A549 (cell line): ENCODE measurements around the gene ARHGEF28. TPM values are rescaled to one million over a fixed set of nuclear protein-coding genes. Genes with fewer than 3 reads are reported as not detected.

Experiments
- CBX8 ChIP-seq: fragments of 200-600 bp; sonication (generic); IDR thresholded peaks from 2 replicates; pipeline ENCODE4 v1.6.1; 2016
- CEBPB ChIP-seq, 2 experiments: fragments of >200 bp in 1 of 2; sonication (Bioruptor Twin) in 1 of 2; formaldehyde crosslinking in 1 of 2; IDR thresholded peaks; 2 replicates each; pipeline ENCODE4 v1.6.1; 2012 to 2016
- CHD4 ChIP-seq: fragments of 200-600 bp; sonication (generic); IDR thresholded peaks from 2 replicates; pipeline ENCODE4 v1.6.1; 2016; ENCODE audit warnings: antibody characterized with exemption, mild to moderate bottlenecking, borderline replicate concordance
- CTCF ChIP-seq: fragments of >200 bp; sonication (Bioruptor Twin); formaldehyde crosslinking; IDR thresholded peaks from 3 replicates; pipeline ENCODE4 v1.5.1; 2016
- EHF ChIP-seq: fragments of 250-450 bp; sonication (Bioruptor Pico); IDR thresholded peaks from 2 replicates; pipeline ENCODE4 v1.5.0; 2020; ENCODE audit warnings: mild to moderate bottlenecking
- EHMT2 ChIP-seq: fragments of 200-600 bp; sonication (generic); IDR thresholded peaks from 2 replicates; pipeline ENCODE4 v1.6.1; 2016; ENCODE audit warnings: antibody characterized with exemption, low read depth, mild to moderate bottlenecking, moderate library complexity
- ESRRA ChIP-seq: fragments of 150-350 bp; IDR thresholded peaks from 2 replicates; pipeline ENCODE4 v1.6.1; 2014; ENCODE audit warnings: mild to moderate bottlenecking, low read length, borderline replicate concordance
- FOSB ChIP-seq: fragments of 250-450 bp; sonication (Bioruptor Pico); IDR thresholded peaks from 2 replicates; pipeline ENCODE4 v1.5.0; 2020; ENCODE audit warnings: mild to moderate bottlenecking, moderate library complexity
- HDAC2 ChIP-seq: fragments of 200-600 bp; sonication (generic); IDR thresholded peaks from 2 replicates; pipeline ENCODE4 v1.6.1; 2016
- HEYL ChIP-seq: fragments of 250-450 bp; sonication (Bioruptor Pico); IDR thresholded peaks from 2 replicates; pipeline ENCODE4 v1.8.0; 2021; ENCODE audit warnings: mild to moderate bottlenecking, moderate library complexity
- HOXB13 ChIP-seq: fragments of 250-450 bp; sonication (Bioruptor Pico); IDR thresholded peaks from 2 replicates; pipeline ENCODE4 v1.5.0; 2020; ENCODE audit warnings: low read depth, mild to moderate bottlenecking, moderate library complexity
- JUN ChIP-seq, 2 experiments: fragments of >200 bp; sonication (Bioruptor Twin); formaldehyde crosslinking; IDR thresholded peaks; 2 replicates in 1 of 2; 3 replicates in 1 of 2; pipeline ENCODE4 v1.6.1; 2016 to 2017
- JUNB ChIP-seq: fragments of >200 bp; sonication (Bioruptor Twin); formaldehyde crosslinking; IDR thresholded peaks from 2 replicates; pipeline ENCODE4 v1.6.1; 2016
- KDM1A ChIP-seq: fragments of 200-600 bp; sonication (generic); IDR thresholded peaks from 2 replicates; pipeline ENCODE4 v1.6.1; 2016; ENCODE audit warnings: low read depth, mild to moderate bottlenecking
- MAFK ChIP-seq: fragments of 450-650 bp; IDR thresholded peaks from 2 replicates; pipeline ENCODE4 v1.6.1; 2014; ENCODE audit not compliant: partially characterized antibody
- MAZ ChIP-seq: fragments of 150-350 bp; IDR thresholded peaks from 2 replicates; pipeline ENCODE4 v1.6.1; 2014; ENCODE audit warnings: antibody characterized with exemption, low read depth, low read length, borderline replicate concordance
- MYC ChIP-seq: IDR thresholded peaks from 2 replicates; pipeline ENCODE4 v1.6.1; 2012; ENCODE audit warnings: mild to moderate bottlenecking, inconsistent platforms, low read length, improper control_type of control experiment, borderline replicate concordance
- NFE2L2 ChIP-seq: fragments of 150-350 bp; conservative IDR thresholded peaks from 2 replicates; pipeline ENCODE4 v1.6.1; 2014; ENCODE audit warnings: low read length
- POLR2AphosphoS2 ChIP-seq: conservative IDR thresholded peaks from 2 replicates; pipeline ENCODE4 v1.6.1; 2012; ENCODE audit warnings: low read length, improper control_type of control experiment, inconsistent platforms
- RAD21 ChIP-seq, 2 experiments: fragments of >200 bp in 1 of 2; sonication (Bioruptor Twin) in 1 of 2; formaldehyde crosslinking in 1 of 2; IDR thresholded peaks in 1 of 2; conservative IDR thresholded peaks in 1 of 2; 2 replicates in 1 of 2; 3 replicates in 1 of 2; pipeline ENCODE4 v1.6.1; 2012 to 2018; ENCODE audit warnings: inconsistent platforms in 1 of 2
- RARB ChIP-seq: fragments of 250-450 bp; sonication (Bioruptor Pico); IDR thresholded peaks from 2 replicates; pipeline ENCODE4 v1.8.0; 2021; ENCODE audit warnings: mild to moderate bottlenecking, moderate library complexity
- RCOR1 ChIP-seq: fragments of 150-350 bp; IDR thresholded peaks from 2 replicates; pipeline ENCODE4 v1.6.1; 2014; ENCODE audit warnings: antibody characterized with exemption, low read length, low read depth
- REST ChIP-seq: fragments of 200-600 bp; sonication (generic); IDR thresholded peaks from 2 replicates; pipeline ENCODE4 v1.6.1; 2016; ENCODE audit warnings: antibody characterized with exemption, mild to moderate bottlenecking, moderate library complexity
- RNF2 ChIP-seq: fragments of 200-600 bp; sonication (generic); IDR thresholded peaks from 2 replicates; pipeline ENCODE4 v1.6.1; 2016; ENCODE audit warnings: low read depth, mild to moderate bottlenecking, antibody characterized with exemption, moderate library complexity, borderline replicate concordance
- TFCP2L1 ChIP-seq: fragments of 250-450 bp; sonication (Bioruptor Pico); IDR thresholded peaks from 2 replicates; pipeline ENCODE4 v1.5.0; 2021; ENCODE audit warnings: mild to moderate bottlenecking
- TP53 ChIP-seq: fragments of 250-450 bp; sonication (Bioruptor Pico); IDR thresholded peaks from 2 replicates; pipeline ENCODE4 v1.5.0; 2021; ENCODE audit warnings: mild to moderate bottlenecking, moderate library complexity
- USF2 ChIP-seq: fragments of 450-650 bp; IDR thresholded peaks from 2 replicates; pipeline ENCODE4 v1.6.1; 2014; ENCODE audit warnings: antibody characterized with exemption
- ZC3H11A ChIP-seq: fragments of 450-650 bp; IDR thresholded peaks from 2 replicates; pipeline ENCODE4 v1.6.1; 2014; ENCODE audit warnings: antibody characterized with exemption, mild to moderate bottlenecking
- ZNF302 ChIP-seq: fragments of 250-450 bp; sonication (Bioruptor Pico); IDR thresholded peaks from 2 replicates; pipeline ENCODE4 v1.9.0; 2021; ENCODE audit warnings: inconsistent platforms, mild to moderate bottlenecking, moderate library complexity
- ZSCAN20 ChIP-seq: fragments of 250-450 bp; sonication (Bioruptor Pico); IDR thresholded peaks from 2 replicates; pipeline ENCODE4 v1.8.0; 2022; ENCODE audit warnings: mild to moderate bottlenecking, moderate library complexity
- polyA plus RNA-seq, 4 experiments: library from polyadenylated mRNA; depleted of rRNA in 3 of 4; stranded (reverse); fragments of >200 nt; fragmentation: RNase III in 1 of 4; extraction: RNeasy Plus Mini Kit Qiagen cat#74134 plus additional on column Dnase treatment in 1 of 4; gene quantifications; 2 replicates in 3 of 4; 3 replicates in 1 of 4; pipeline ENCODE4 v1.2.3, GENCODE V29; 2011 to 2017
- TF ChIP-seq, protein P1 (sequence below): fragments of >200 bp; sonication (Bioruptor Twin); formaldehyde crosslinking; IDR thresholded peaks from 2 replicates; pipeline ENCODE4 v1.6.1; 2016
- TF ChIP-seq, protein P2 (sequence below): fragments of 250-450 bp; sonication (Bioruptor Pico); IDR thresholded peaks from 2 replicates; pipeline ENCODE4 v1.5.0; 2020; ENCODE audit warnings: low read depth, mild to moderate bottlenecking, moderate library complexity
- TF ChIP-seq, protein P3 (sequence below): fragments of 250-450 bp; sonication (Bioruptor Pico); IDR thresholded peaks from 2 replicates; pipeline ENCODE4 v1.5.0; 2021; ENCODE audit warnings: mild to moderate bottlenecking, moderate library complexity, borderline replicate concordance

Gene ARHGEF28
- polyA plus RNA-seq, 2 of the 4 experiments (the other 2 are of a cell fraction), result 17.0 to 22.3 TPM

- TF ChIP-seq TFCP2L1 (CRISPR knock-in tag) (no peak), RAD21 (conservative IDR thresholded peaks at IDR 0.05 in 1 of 2, IDR thresholded peaks at IDR 0.05 in 1 of 2) (peak in 1 of 2 experiments; percentile 40; a peak in 2 of 5 replicates), CHD4 (no peak), JUNB (0 out of 2 replicates have a peak, but pooled peaks have one; percentile 47), TP53 (CRISPR knock-in tag) (no peak), ZNF302 (CRISPR knock-in tag) (no peak), RCOR1 (no peak), ESRRA (no peak), RARB (CRISPR knock-in tag) (no peak), FOSB (CRISPR knock-in tag) (no peak), EHMT2 (no peak), USF2 (no peak), HOXB13 (CRISPR knock-in tag) (no peak), RNF2 (no peak), JUN (IDR thresholded peaks at IDR 0.05) (0 out of 5 replicates have a peak, but pooled peaks of 1 of the 2 experiments have one; percentile 32), KDM1A (no peak), MAFK (no peak), ZC3H11A (no peak), POLR2AphosphoS2 (no peak), MAZ (no peak), CBX8 (no peak), CEBPB (IDR thresholded peaks at IDR 0.05) (peak in 1 of 2 experiments; percentile 48; a peak in 2 of 4 replicates), CTCF (no peak), HDAC2 (no peak), EHF (CRISPR knock-in tag) (no peak), NFE2L2 (no peak), REST (no peak), MYC (no peak), HEYL (CRISPR knock-in tag) (no peak), ZSCAN20 (CRISPR knock-in tag) (no peak)
- TF ChIP-seq, protein P1, sequence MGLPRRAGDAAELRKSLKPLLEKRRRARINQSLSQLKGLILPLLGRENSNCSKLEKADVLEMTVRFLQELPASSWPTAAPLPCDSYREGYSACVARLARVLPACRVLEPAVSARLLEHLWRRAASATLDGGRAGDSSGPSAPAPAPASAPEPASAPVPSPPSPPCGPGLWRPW, result no peak
- TF ChIP-seq, protein P2, sequence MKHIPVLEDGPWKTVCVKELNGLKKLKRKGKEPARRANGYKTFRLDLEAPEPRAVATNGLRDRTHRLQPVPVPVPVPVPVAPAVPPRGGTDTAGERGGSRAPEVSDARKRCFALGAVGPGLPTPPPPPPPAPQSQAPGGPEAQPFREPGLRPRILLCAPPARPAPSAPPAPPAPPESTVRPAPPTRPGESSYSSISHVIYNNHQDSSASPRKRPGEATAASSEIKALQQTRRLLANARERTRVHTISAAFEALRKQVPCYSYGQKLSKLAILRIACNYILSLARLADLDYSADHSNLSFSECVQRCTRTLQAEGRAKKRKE (CRISPR knock-in tag), result no peak
- TF ChIP-seq, protein P3, sequence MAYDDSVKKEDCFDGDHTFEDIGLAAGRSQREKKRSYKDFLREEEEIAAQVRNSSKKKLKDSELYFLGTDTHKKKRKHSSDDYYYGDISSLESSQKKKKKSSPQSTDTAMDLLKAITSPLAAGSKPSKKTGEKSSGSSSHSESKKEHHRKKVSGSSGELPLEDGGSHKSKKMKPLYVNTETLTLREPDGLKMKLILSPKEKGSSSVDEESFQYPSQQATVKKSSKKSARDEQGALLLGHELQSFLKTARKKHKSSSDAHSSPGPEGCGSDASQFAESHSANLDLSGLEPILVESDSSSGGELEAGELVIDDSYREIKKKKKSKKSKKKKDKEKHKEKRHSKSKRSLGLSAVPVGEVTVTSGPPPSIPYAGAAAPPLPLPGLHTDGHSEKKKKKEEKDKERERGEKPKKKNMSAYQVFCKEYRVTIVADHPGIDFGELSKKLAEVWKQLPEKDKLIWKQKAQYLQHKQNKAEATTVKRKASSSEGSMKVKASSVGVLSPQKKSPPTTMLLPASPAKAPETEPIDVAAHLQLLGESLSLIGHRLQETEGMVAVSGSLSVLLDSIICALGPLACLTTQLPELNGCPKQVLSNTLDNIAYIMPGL, result no peak
Observed at GRCh38 chr5:73729329-73729728, 103.3 kb downstream of the ARHGEF28 start (continued).
